Tibial nerve (tissue), 3 donors: ENCODE results near the gene DHX40.

Experiments used
- CTCF ChIP-seq, 5 experiments: fragments of 200-600 bp in 3 of 5; fragments of 450-650 bp in 2 of 5; sonication (generic) in 3 of 5; IDR thresholded peaks; one replicate each; pipeline ENCODE4 v1.5.1; 2016 to 2019; ENCODE audit warnings: antibody characterized with exemption in 5 of 5, mild to moderate bottlenecking in 3 of 5, moderate library complexity in 2 of 5
- POLR2A ChIP-seq, 2 donors: fragments of 450-650 bp; IDR thresholded peaks; one replicate each; pipeline ENCODE4 v1.6.1; 2017; ENCODE audit warnings: antibody characterized with exemption in 2 of 2, mild to moderate bottlenecking in 2 of 2, moderate library complexity in 2 of 2

GRCh38 chr17:59547131-59547915 is 18.1 kb upstream of the DHX40 start:
- no peak for TF ChIP-seq CTCF (IDR thresholded peaks at IDR 0.05)
- no peak for TF ChIP-seq POLR2A (IDR thresholded peaks at IDR 0.05)
